ENCODE data around the gene CTRL.

DNA sequence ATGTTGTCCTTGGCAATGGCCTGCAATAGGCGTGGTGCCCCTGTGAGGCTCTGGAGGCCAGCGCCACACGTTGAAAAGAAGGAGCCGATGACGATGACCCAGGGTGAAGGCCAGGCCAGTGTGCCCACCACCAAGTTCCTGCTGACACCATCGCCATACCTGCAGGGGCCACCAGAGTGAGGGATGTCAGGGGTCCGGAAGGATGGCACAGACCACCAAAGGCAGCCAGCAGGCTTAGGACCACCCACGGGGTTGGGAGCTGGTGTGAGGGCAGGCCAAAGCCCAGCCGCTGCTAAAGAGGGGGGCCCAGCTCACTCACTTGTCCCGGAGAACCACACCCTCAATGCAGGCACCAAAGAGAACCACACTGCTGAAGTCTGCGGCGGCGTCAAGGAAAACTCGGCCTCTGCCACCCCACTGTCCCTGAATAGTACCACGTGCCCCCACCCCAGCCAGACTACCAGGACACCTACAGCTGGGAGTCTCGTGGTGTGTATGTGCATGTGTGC is 18.7 kb upstream of the CTRL start:
- TF ChIP-seq EZH2 (IDR thresholded peaks at IDR 0.05; ENCODE audit: low read depth): no peak
- TF ChIP-seq, protein P1, sequence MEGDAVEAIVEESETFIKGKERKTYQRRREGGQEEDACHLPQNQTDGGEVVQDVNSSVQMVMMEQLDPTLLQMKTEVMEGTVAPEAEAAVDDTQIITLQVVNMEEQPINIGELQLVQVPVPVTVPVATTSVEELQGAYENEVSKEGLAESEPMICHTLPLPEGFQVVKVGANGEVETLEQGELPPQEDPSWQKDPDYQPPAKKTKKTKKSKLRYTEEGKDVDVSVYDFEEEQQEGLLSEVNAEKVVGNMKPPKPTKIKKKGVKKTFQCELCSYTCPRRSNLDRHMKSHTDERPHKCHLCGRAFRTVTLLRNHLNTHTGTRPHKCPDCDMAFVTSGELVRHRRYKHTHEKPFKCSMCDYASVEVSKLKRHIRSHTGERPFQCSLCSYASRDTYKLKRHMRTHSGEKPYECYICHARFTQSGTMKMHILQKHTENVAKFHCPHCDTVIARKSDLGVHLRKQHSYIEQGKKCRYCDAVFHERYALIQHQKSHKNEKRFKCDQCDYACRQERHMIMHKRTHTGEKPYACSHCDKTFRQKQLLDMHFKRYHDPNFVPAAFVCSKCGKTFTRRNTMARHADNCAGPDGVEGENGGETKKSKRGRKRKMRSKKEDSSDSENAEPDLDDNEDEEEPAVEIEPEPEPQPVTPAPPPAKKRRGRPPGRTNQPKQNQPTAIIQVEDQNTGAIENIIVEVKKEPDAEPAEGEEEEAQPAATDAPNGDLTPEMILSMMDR (conservative IDR thresholded peaks at IDR 0.05): no peak
